Activated T-helper 9 cell treated with anti-CD3 and anti-CD28 coated beads, Interleukin-2, amount 50 U/mL, for 16 hours (primary cell): ENCODE results near the gene AFF1.
"Not testable (repeated sequence)": the region's sequence is repeated elsewhere in the genome, so short reads cannot be mapped to it uniquely, and the experiment has no call there.

Source experiments
- DNase-seq: peaks from one replicate; pipeline ENCODE4 v3.0.0-alpha.2; 2020; ENCODE audit warnings: low read depth

Gene AFF1

GRCh38 chr4:87055311-87055710 is 120.5 kb downstream of the AFF1 start:
- DNase-seq, result no peak

- no peak for DNase-seq
These were observed 122.1 kb downstream of the AFF1 start for GRCh38 chr4:87056881-87057280.

- no peak for DNase-seq
These were observed 123.1 kb downstream of the AFF1 start for GRCh38 chr4:87057835-87058355.

- peak; percentile 44 for DNase-seq
These were observed 123.7 kb downstream of the AFF1 start for GRCh38 chr4:87058356-87059073.

GRCh38 chr4:87060957-87061356 is 126.1 kb downstream of the AFF1 start:
- no peak for DNase-seq

GRCh38 chr4:87065021-87065420 is 130.2 kb downstream of the AFF1 start:
- no peak for DNase-seq

- DNase-seq, result no peak
These were observed 131.8 kb downstream of the AFF1 start for GRCh38 chr4:87066403-87067123.

GRCh38 chr4:87067124-87067885 is 132.5 kb downstream of the AFF1 start:
- DNase-seq, result no peak

- DNase-seq, result no peak
These were observed 133.8 kb downstream of the AFF1 start for GRCh38 chr4:87068583-87069021.

- DNase-seq, result no peak
These were observed 134.4 kb downstream of the AFF1 start for GRCh38 chr4:87069037-87069742.

GRCh38 chr4:87071401-87071800 is 136.6 kb downstream of the AFF1 start:
- no peak for DNase-seq

GRCh38 chr4:87072545-87072944 is 137.7 kb downstream of the AFF1 start:
- not testable (repeated sequence) for DNase-seq

- DNase-seq, result peak; percentile 16
These were observed 138.6 kb downstream of the AFF1 start for GRCh38 chr4:87073199-87074120.

- no peak for DNase-seq
These were observed 139.3 kb downstream of the AFF1 start for GRCh38 chr4:87074121-87074488.

- DNase-seq, result no peak
These were observed 141.1 kb downstream of the AFF1 start for GRCh38 chr4:87075876-87076275.

- DNase-seq, result no peak
These were observed 142.0 kb downstream of the AFF1 start for GRCh38 chr4:87076690-87077358.

GRCh38 chr4:87077914-87078585 is 143.2 kb downstream of the AFF1 start:
- no peak for DNase-seq

GRCh38 chr4:87078987-87079486 is 144.2 kb downstream of the AFF1 start:
- DNase-seq, result no peak

GRCh38 chr4:87079967-87080366 is 145.2 kb downstream of the AFF1 start:
- DNase-seq, result no peak

- no peak for DNase-seq
These were observed 145.7 kb downstream of the AFF1 start for GRCh38 chr4:87080462-87080861.
